PC-3 (cell line): Measurements from ENCODE around the gene ANK2. TPM values are rescaled to one million over a fixed set of nuclear protein-coding genes. Genes with fewer than 3 reads are reported as not detected.

Experiments
- ATAC-seq: fragments of 200-7000 bp; cut with Tn5 transposase; 2 replicates; pipeline ENCODE4 v1.9.1; 2020; ENCODE audit warnings: mild to moderate bottlenecking, moderate library complexity
- BruUV-seq: library from RNA; stranded (reverse); fragments of 400-500 nt; replicated peaks from 2 replicates; lab custom pipeline; 2021; lab: Mats Ljungman, UMichigan
- CTCF ChIA-PET: fragments of 300-600 bp; sonication (Branson Sonifier 250); formaldehyde crosslinking; loops from one replicate; lab custom pipeline; 2022; ENCODE audit warnings: antibody characterized with exemption; lab: Charles Lee
- POLR2A ChIA-PET: fragments of 300-600 bp; sonication (Branson Sonifier 250); formaldehyde crosslinking; loops from one replicate; lab custom pipeline; 2022; ENCODE audit warnings: antibody characterized with exemption; ENCODE audit not compliant: unreplicated experiment; lab: Charles Lee
- DNase-seq: peaks from one replicate; pipeline ENCODE4 v3.0.0-alpha.2; 2015
- H2AFZ ChIP-seq: fragments of 300-600 bp; sonication (generic); 2 replicates; pipeline ENCODE4 v1.6.0; 2016; ENCODE audit warnings: antibody characterized with exemption, low read length
- H3F3A ChIP-seq: fragments of 300-600 bp; sonication (generic); one replicate; pipeline ENCODE4 v1.6.0; 2017; ENCODE audit warnings: antibody characterized with exemption, low read length, control low read depth, mild to moderate bottlenecking; ENCODE audit not compliant: unreplicated experiment
- H3K27ac ChIP-seq: fragments of 300-600 bp; sonication (generic); 2 replicates; pipeline ENCODE4 v1.5.1; 2016; ENCODE audit warnings: mild to moderate bottlenecking, low read length
- H3K27me3 ChIP-seq: fragments of 300-600 bp; sonication (generic); 2 replicates; pipeline ENCODE4 v1.6.1; 2016; ENCODE audit warnings: low read length, mixed read lengths
- H3K36me3 ChIP-seq: fragments of 300-600 bp; sonication (generic); 2 replicates; pipeline ENCODE4 v1.6.1; 2016; ENCODE audit warnings: low read depth, mixed run types, low read length, mixed read lengths
- H3K4me1 ChIP-seq: fragments of 300-600 bp; sonication (generic); 2 replicates; pipeline ENCODE4 v1.5.1; 2016; ENCODE audit warnings: low read length; ENCODE audit not compliant: insufficient read depth
- H3K4me2 ChIP-seq: fragments of 300-600 bp; sonication (generic); 2 replicates; pipeline ENCODE4 v1.6.0; 2016; ENCODE audit warnings: low read length
- H3K4me3 ChIP-seq: fragments of 300-600 bp; sonication (generic); 2 replicates; pipeline ENCODE4 v1.5.1; 2016; ENCODE audit warnings: mild to moderate bottlenecking, low read length, mixed read lengths
- H3K79me2 ChIP-seq: fragments of 300-600 bp; sonication (generic); 2 replicates; pipeline ENCODE4 v1.6.1; 2017; ENCODE audit warnings: low read length, mixed read lengths
- H3K9ac ChIP-seq: fragments of 300-600 bp; sonication (generic); 2 replicates; pipeline ENCODE4 v1.6.0; 2016; ENCODE audit warnings: mild to moderate bottlenecking, low read length
- H3K9me2 ChIP-seq: fragments of 300-600 bp; sonication (generic); replicated peaks from 2 replicates; pipeline ENCODE4 v1.6.1; 2016; ENCODE audit warnings: mixed run types, low read length, mixed read lengths
- H3K9me3 ChIP-seq: fragments of 300-600 bp; sonication (generic); 2 replicates; pipeline ENCODE4 v1.6.1; 2016; ENCODE audit warnings: low read length, mixed read lengths
- H4K20me1 ChIP-seq: fragments of 300-600 bp; sonication (generic); 2 replicates; pipeline ENCODE4 v1.6.1; 2016; ENCODE audit warnings: low read length, mixed read lengths
- EZH2 ChIP-seq: fragments of 300-600 bp; sonication (generic); IDR thresholded peaks from one replicate; pipeline ENCODE4 v1.6.1; 2017; ENCODE audit warnings: antibody characterized with exemption, mild to moderate bottlenecking, low read length; ENCODE audit not compliant: unreplicated experiment
- EZH2phosphoT487 ChIP-seq: fragments of 300-600 bp; sonication (generic); IDR thresholded peaks from 2 replicates; pipeline ENCODE4 v1.6.1; 2018; ENCODE audit warnings: mild to moderate bottlenecking, antibody characterized with exemption, low read length, borderline replicate concordance
- intact Hi-C: fragments of 100-400 bp; cut with micrococcal nuclease; formaldehyde crosslinking; loops from 2 replicates; pipeline ENCODE4 v1.9.0; 2023
- total RNA-seq: library from RNA; depleted of rRNA; stranded (reverse); fragments of >200 nt; gene quantifications from 2 replicates; pipeline ENCODE4 v1.2.3, GENCODE V29; 2014
- TF ChIP-seq, protein P1 (sequence below): fragments of 300-600 bp; sonication (generic); conservative IDR thresholded peaks from 2 replicates; pipeline ENCODE4 v1.5.1; 2017; ENCODE audit warnings: antibody characterized with exemption, low read depth, mild to moderate bottlenecking, low read length

Gene ANK2
- total RNA-seq, 1 experiment from 2014 or later, result 1.8 TPM

DNA sequence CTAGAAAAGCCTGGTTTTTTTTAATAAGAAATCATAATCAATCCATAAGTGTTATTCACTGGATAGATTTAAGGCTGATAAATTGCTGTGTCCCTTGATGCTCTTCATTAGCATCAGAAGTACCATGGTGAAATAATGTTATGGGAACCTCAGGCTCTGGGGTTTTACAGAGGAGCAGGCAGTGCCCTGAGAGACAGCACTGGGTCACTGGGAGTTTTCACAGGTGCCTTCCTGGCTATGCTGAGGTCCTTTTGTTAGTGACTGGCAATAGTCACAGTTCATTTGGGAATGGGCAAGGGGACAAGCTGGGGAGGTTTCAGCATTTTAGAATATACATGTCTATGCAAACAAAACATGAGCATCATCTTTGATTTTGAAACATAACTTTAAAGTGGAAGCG lies 38.6 kb downstream of the ANK2 start:
- POLR2A ChIA-PET, result no interaction called here
- ATAC-seq, result no peak

GRCh38 chr4:113090954-113091353 lies 41.5 kb downstream of the ANK2 start:
- H3K9me2 ChIP-seq, result no peaks in the 10 kb centered on the region
- H3K27me3 ChIP-seq, result peaks cover 3% of the 10 kb centered on the region; the same call in 1 of the 2 replicates
- no peaks in the 10 kb centered on the region for H3K4me1 ChIP-seq
- ATAC-seq (no peak), DNase-seq (no peak)
- H3F3A ChIP-seq, result no peaks in the 10 kb centered on the region
- no peak overlapping the region for H2AFZ ChIP-seq
- H3K9ac ChIP-seq, result no peak overlapping the region
- H3K79me2 ChIP-seq, result no peaks in the 10 kb centered on the region
- no peak overlapping the region for H3K27ac ChIP-seq
- no TSS peak for BruUV-seq
- intact Hi-C loops, result loop anchor here (5.0 to 10.0 kb wide), 3 partner anchors 84 to 456 kb away; partner anchors contain the start of genes LARP7 and ZGRF1
- H3K4me3 ChIP-seq, result no peak overlapping the region
- ChIA-PET POLR2A (no interaction called here), CTCF (no interaction called here)
- H3K36me3 ChIP-seq, result no peaks in the 10 kb centered on the region; the same call in 1 of the 2 replicates
- TF ChIP-seq EZH2phosphoT487, result no peak
- TF ChIP-seq, protein P1, sequence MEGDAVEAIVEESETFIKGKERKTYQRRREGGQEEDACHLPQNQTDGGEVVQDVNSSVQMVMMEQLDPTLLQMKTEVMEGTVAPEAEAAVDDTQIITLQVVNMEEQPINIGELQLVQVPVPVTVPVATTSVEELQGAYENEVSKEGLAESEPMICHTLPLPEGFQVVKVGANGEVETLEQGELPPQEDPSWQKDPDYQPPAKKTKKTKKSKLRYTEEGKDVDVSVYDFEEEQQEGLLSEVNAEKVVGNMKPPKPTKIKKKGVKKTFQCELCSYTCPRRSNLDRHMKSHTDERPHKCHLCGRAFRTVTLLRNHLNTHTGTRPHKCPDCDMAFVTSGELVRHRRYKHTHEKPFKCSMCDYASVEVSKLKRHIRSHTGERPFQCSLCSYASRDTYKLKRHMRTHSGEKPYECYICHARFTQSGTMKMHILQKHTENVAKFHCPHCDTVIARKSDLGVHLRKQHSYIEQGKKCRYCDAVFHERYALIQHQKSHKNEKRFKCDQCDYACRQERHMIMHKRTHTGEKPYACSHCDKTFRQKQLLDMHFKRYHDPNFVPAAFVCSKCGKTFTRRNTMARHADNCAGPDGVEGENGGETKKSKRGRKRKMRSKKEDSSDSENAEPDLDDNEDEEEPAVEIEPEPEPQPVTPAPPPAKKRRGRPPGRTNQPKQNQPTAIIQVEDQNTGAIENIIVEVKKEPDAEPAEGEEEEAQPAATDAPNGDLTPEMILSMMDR, result no peak
- no peak for TF ChIP-seq EZH2
- no peak overlapping the region for H3K4me2 ChIP-seq
- no peaks in the 10 kb centered on the region for H3K9me3 ChIP-seq
- no peaks in the 10 kb centered on the region for H4K20me1 ChIP-seq

More for the DNA sequence above, 38.6 kb downstream of the ANK2 start:
- no peaks in the 10 kb centered on the region for H3K9me3 ChIP-seq
- BruUV-seq, result no TSS peak
- no peaks in the 10 kb centered on the region for H4K20me1 ChIP-seq
- H3K9me2 ChIP-seq, result no peaks in the 10 kb centered on the region
- intact Hi-C loops, result no loop called here
- no peak overlapping the region for H3K4me3 ChIP-seq
- H3K36me3 ChIP-seq, result no peaks in the 10 kb centered on the region
- no peak overlapping the region for H3K4me2 ChIP-seq
- no peaks in the 10 kb centered on the region for H3K79me2 ChIP-seq
- DNase-seq, result no peak
- no peaks in the 10 kb centered on the region for H3F3A ChIP-seq
- no peaks in the 10 kb centered on the region for H3K4me1 ChIP-seq
- no peak overlapping the region for H3K27ac ChIP-seq
- no peak overlapping the region for H2AFZ ChIP-seq
- H3K9ac ChIP-seq, result no peak overlapping the region
- peaks cover 3% of the 10 kb centered on the region; the same call in 1 of the 2 replicates for H3K27me3 ChIP-seq
- TF ChIP-seq EZH2, result no peak
- TF ChIP-seq, protein P1, result no peak
- no peak for TF ChIP-seq EZH2phosphoT487
- CTCF ChIA-PET, result no interaction called here

DNA sequence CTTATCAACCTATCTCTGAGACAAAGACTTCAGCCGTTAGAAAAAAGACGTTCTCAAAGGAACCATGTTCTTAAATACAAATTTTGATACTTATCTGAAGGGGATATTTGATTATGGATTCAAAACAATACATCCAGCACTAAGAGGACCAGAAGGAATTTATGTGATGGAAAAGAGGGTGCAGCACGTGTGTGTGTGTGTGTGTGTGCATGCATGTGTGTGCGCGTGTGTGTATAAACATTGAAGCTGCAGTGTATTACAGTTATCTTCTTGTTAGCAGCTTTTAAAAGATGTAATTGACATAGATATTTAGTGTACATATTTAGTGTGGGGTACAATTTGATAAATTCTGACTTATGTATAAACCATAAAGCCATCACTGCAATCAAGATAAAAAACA lies 44.9 kb downstream of the ANK2 start:
- Histone ChIP-seq H3K4me3 (no peak overlapping the region), H3K79me2 (no peaks in the 10 kb centered on the region), H3K9ac (no peak overlapping the region), H4K20me1 (no peaks in the 10 kb centered on the region), H3K27ac (no peak overlapping the region), H3K9me2 (no peaks in the 10 kb centered on the region), H3F3A (no peaks in the 10 kb centered on the region), H3K9me3 (no peaks in the 10 kb centered on the region), H3K4me1 (no peaks in the 10 kb centered on the region), H2AFZ (no peak overlapping the region), H3K36me3 (no peaks in the 10 kb centered on the region; the same call in 1 of the 2 replicates), H3K4me2 (no peak overlapping the region), H3K27me3 (peaks cover 3% of the 10 kb centered on the region; the same call in 1 of the 2 replicates)
- ChIA-PET CTCF (interaction anchor here (0.6 kb wide), 1 partner anchor 143 kb away, joined by 3 read pairs; no protein-coding TSS in a partner anchor), POLR2A (no interaction called here)
- BruUV-seq, result no TSS peak
- DNase-seq (no peak), ATAC-seq (no peak)
- TF ChIP-seq, protein P1, result no peak
- TF ChIP-seq EZH2phosphoT487 (no peak), EZH2 (no peak)
- intact Hi-C loops, result loop anchor here (2.0 to 10.0 kb wide), 6 partner anchors 87 to 460 kb away; partner anchors contain the start of genes LARP7 and ZGRF1
